ENCODE data around the gene LKAAEAR1. TPM values are rescaled to one million over a fixed set of nuclear protein-coding genes. Genes with fewer than 3 reads are reported as not detected.
A peak's percentile ranks its signal among the peaks of the same experiment; 100 is the strongest.

Gene LKAAEAR1
- total RNA-seq, 4 donors from 2014 or later = not detected

- TF ChIP-seq CTCF (IDR thresholded peaks at IDR 0.05) (no peak), POLR2A (IDR thresholded peaks at IDR 0.05) (no peak)
- H3K27me3 ChIP-seq = no peaks in the 10 kb centered on the region
- H3K36me3 ChIP-seq = no peaks in the 10 kb centered on the region
- peak; percentile 11 to 34 (median 26) for DNase-seq
- no peaks in the 10 kb centered on the region for H3K9me3 ChIP-seq
- no peak overlapping the region for H3K4me3 ChIP-seq
- H3K27ac ChIP-seq = no peak overlapping the region
- H3K4me1 ChIP-seq = no peaks in the 10 kb centered on the region
Observed at GRCh38 chr20:64111841-64112641, 27.8 kb upstream of the LKAAEAR1 start.

DNA sequence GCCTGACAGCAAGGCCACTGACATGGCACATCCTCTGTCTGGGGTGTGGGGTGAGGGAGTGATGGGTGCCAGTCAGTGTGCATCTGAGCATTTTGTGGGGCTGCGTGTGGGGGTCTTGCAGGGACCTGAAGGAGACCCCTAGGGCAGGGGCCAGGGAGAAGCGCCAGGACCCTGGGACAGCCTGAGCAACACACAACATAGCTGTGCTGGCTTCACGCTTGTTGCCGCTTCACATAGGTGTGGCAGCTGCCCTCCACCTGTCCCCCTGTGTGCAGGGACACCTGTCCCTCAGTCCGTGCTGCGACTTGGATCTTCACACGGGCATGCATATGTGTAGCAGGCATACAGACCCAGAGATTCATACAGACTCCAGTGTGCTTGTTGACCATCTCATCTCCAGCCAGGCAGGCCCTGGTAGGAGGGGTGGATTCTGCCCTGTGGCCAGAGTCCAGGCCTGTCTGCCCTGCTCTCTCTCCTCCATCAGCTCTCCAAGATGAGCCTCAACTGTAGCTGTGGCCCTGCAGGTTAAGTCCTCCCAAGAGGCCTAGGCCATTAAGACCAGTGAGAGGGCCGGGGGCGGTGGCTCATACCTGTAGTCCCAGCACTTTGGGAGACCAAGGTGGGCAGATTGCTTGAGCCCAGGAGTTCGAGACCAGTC, 26.3 kb upstream of the LKAAEAR1 start:
- Histone ChIP-seq H3K4me1 (no peaks in the 10 kb centered on the region), H3K27ac (no peak overlapping the region), H3K9me3 (no peaks in the 10 kb centered on the region), H3K4me3 (no peak overlapping the region), H3K36me3 (no peaks in the 10 kb centered on the region), H3K27me3 (no peaks in the 10 kb centered on the region)
- peak; percentile 15 to 41 (median 28) for DNase-seq
- TF ChIP-seq CTCF (IDR thresholded peaks at IDR 0.05) = no peak
- TF ChIP-seq POLR2A (IDR thresholded peaks at IDR 0.05) = no peak

DNA sequence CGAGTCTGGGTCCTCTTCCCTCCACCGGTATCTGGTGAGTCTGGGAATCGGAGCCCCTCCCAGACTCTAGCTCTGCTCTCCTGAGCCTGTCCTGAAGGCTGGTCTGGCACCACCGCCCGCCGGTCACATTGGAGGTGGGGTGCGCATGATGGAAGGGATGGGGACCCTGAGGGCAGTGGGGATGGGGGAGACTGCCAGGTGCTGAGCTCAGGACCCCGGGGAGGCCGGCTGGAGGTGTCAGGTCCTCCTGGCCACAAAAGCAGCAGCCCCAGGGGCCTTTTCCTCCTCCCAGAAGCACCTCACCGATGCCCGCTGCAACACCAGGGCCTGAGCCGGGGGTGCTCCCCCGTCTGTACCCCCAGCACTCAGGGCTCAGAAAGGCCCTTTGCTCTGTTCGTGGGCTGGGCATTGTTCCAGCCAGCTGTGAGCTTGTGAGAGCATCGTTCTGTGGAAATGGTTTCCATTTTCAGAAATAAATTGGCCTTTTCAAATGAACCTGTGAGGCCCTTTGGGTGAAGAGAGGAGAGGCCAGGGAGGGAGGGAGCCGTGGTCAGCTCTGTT, 25.7 kb upstream of the LKAAEAR1 start:
- Histone ChIP-seq H3K4me3 (no peak overlapping the region), H3K27me3 (no peaks in the 10 kb centered on the region), H3K9me3 (no peaks in the 10 kb centered on the region), H3K4me1 (no peaks in the 10 kb centered on the region), H3K36me3 (no peaks in the 10 kb centered on the region), H3K27ac (no peak overlapping the region)
- no peak for TF ChIP-seq CTCF (IDR thresholded peaks at IDR 0.05)
- TF ChIP-seq POLR2A (IDR thresholded peaks at IDR 0.05) = no peak
- DNase-seq = peak in 2 of 3 donors; percentile 8 to 39

DNA sequence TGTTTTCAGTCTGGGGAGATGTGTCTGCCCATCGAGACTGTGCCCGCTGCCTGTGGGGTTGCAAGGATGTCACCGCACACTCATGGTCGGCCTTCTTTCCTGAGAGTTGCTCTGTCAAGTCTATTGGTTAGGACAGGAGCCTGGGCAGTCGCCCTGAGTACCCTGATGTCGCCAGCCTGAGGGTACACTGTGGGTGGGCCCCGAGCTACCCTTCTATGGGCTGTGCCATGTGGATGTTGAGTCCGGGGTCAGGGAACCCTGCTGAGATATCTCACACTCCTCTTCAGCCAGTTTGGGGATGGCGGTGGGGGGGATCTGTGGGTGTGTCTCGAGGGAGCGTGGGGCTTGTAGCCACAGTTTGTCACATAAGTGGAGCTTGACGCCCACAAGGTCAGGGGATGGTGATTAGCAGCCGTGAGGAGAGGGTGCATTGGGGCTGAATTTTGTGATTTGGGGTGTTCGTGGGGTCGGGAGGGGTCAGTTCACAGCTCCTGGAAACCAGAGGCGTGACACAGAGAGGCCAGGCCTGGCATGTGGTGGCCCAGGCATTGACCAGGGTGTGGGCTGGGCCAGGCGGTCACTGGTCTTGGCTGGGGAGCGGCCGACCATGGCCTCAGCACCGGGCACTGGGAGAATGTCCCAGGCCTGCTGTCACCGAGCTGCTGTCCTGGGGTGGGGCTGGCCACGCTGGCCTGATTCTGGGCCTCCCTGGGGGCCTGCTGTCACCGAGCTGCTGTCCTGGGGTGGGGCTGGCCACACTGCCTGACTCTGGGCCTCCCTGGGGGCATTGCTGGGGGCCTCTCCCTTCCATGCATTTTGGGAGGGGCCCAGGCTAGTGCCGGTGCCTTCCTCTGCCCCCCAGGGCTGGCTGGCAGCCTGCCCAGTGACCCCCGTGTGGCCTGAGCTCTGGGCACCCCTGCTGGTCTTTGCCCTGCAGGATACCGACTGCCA, 24.8 kb upstream of the LKAAEAR1 start:
- no peak overlapping the region for H3K27ac ChIP-seq
- TF ChIP-seq POLR2A (IDR thresholded peaks at IDR 0.05) (no peak), CTCF (IDR thresholded peaks at IDR 0.05) (no peak)
- H3K4me1 ChIP-seq = no peaks in the 10 kb centered on the region
- H3K4me3 ChIP-seq = no peak overlapping the region
- DNase-seq = peak in 2 of 3 donors; percentile 14 to 42
- no peaks in the 10 kb centered on the region for H3K27me3 ChIP-seq
- no peaks in the 10 kb centered on the region for H3K9me3 ChIP-seq
- no peaks in the 10 kb centered on the region for H3K36me3 ChIP-seq

Data from Peyer's patch (tissue), 4 donors.